Measurements from ENCODE around the gene FRMD1.
A peak's percentile ranks its signal among the peaks of the same experiment; 100 is the strongest.

The FRMD1 gene

GRCh38 chr6:168032005-168032760 is 46.8 kb downstream of the FRMD1 start:
- peak; percentile 65 for DNase-seq (ENCODE audit: insufficient read length, low spot score)
- FAIRE-seq = no peak

DNA sequence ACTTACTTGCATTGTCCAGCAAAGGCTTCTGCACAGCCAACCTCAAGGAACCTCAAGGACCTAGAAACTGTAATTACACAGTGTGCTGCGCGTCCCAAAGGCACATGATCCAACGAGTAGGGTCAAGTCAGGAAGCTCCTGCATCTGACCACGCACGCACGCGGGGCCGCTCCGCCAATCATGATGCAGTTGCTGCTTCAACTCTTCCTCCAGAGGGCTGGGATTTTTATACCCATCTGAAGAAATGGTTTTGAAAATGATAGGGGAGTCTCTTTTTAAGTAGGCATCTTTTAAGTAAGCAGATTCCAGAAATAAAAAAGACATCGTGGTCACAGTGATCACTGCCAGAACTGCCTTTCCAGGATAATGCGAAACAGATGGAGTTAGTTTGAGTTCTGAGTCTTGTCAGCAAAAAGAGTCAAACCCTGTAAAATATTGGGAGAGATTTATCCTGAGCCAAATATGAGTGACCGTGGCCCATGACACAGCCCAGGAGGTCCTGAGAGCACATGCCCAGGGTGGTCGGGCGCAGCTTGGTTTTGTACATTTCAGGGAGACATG is 47.5 kb downstream of the FRMD1 start:
- FAIRE-seq (no peak), DNase-seq (ENCODE audit: insufficient read length, low spot score) (no peak)

GRCh38 chr6:168030908-168031307 is 48.1 kb downstream of the FRMD1 start:
- FAIRE-seq (no peak), DNase-seq (ENCODE audit: insufficient read length, low spot score) (no peak)

DNA sequence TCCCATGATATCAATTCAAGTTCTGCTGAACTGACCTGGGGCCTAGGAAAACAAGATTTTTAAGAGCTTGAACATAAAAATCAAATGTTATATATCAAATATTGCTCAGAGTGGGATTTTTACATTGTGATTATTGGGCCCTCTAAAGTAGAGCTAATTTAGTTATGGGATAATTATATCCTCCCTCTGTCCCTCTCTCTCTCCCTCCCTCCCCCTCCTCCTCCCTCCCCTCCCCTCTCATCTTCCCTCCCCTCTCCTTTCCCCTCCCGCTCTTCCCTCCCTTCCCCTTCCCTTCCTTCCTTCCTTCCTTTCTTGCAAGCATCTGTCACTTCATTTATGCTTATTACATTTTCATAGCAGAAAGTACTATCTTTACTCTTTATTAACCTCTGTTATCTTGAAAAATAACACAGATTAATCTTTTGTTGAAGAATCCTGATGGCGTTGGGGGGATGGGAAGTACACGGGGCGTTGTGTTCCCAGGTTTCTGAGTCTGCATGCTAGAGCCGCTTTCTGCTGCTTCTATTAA is 48.7 kb downstream of the FRMD1 start:
- DNase-seq (ENCODE audit: insufficient read length, low spot score) = no peak
- no peak for FAIRE-seq

DNA sequence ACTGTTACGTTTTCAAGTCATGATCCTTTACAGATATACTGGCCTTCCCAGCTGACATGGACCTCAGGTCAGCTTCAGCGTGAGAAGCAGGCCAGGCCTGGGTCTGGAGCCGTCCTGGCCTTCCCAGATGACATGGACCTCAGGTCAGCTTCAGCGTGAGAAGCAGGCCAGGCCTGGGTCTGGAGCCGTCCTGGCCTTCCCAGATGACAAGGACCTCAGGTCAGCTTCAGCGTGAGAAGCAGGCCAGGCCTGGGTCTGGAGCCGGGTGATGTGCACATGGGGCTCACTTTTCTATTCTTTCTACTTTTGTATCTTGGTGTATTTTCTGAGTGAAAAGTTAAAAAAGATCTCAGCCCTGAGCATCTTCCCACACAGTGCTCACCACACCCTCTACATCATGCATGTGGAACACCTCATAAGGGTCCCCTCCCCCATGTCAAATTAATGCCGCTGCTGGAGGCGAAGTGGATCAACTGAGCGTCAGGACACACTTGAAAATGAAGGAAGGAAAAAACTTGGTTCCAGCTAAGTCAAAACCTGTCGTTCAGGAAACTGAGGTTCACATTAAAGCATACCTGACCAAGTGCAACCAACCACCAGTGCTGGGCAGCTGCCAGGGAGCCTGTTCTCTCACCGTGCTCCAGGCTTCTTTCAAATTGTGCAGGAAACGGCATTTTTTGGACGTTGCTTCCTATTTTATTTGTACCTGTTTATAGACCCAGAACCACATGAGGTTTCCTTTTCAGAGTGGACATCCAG is 49.4 kb downstream of the FRMD1 start:
- DNase-seq (ENCODE audit: insufficient read length, low spot score) (no peak), FAIRE-seq (no peak)

DNA sequence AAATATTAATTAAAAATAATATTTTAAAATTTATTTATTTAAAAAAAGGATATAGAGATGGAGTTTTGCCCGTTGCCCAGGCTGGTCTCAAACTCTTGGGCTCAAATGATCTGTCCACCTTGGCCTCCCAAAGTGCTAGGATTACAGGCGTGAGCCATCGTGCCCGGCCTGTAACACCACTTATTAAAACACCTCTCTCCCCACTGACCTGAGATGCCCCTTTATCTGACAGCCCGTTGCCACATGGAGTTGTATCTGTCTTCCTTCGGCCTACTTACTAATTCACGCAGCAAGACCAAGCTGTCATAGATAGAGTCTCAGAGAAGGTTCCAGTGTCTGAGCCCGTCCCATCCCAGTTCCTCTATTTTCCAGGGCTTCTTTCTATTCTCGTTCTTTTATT is 50.8 kb downstream of the FRMD1 start:
- DNase-seq (ENCODE audit: insufficient read length, low spot score) (no peak), FAIRE-seq (no peak)

GRCh38 chr6:168027521-168027920 is 51.5 kb downstream of the FRMD1 start:
- no peak for FAIRE-seq
- DNase-seq (ENCODE audit: insufficient read length, low spot score) = no peak

- no peak for DNase-seq (ENCODE audit: insufficient read length, low spot score)
- FAIRE-seq = no peak
These were observed 52.1 kb downstream of the FRMD1 start for GRCh38 chr6:168026925-168027324.

- FAIRE-seq (no peak), DNase-seq (ENCODE audit: insufficient read length, low spot score) (no peak)
These were observed 52.9 kb downstream of the FRMD1 start for GRCh38 chr6:168025831-168026710.

DNA sequence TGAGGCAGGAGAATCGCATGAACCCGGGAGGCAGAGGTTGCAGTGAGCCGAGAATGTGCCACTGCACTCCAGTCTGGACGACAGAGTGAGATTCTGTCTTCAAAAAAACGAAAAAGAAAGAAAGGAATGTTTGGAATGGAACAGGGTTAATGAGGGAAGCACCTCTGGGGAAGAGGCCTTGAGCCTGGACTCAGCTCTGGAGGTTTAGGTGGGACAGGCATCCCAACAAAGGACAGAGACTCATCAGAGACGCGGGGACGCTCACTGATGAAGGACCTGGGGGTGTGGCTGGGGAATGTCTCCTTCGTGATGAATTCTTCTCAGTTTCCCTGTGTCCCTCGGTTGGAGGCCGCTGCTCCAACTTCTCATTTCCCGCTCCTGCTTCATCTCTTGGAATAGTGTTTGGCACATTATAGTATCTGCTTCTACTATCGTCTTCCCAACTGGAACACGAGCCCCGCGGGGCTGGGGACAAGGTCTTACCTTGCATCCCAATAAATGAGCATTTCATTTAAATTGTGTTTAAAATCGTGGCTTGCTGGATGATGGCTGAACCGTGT is 54.0 kb downstream of the FRMD1 start:
- FAIRE-seq = no peak
- no peak for DNase-seq (ENCODE audit: insufficient read length, low spot score)

GRCh38 chr6:168022488-168023321 is 56.3 kb downstream of the FRMD1 start:
- FAIRE-seq = no peak
- no peak for DNase-seq (ENCODE audit: insufficient read length, low spot score)

GRCh38 chr6:168021581-168021980 is 57.4 kb downstream of the FRMD1 start:
- FAIRE-seq (no peak), DNase-seq (ENCODE audit: insufficient read length, low spot score) (no peak)

DNA sequence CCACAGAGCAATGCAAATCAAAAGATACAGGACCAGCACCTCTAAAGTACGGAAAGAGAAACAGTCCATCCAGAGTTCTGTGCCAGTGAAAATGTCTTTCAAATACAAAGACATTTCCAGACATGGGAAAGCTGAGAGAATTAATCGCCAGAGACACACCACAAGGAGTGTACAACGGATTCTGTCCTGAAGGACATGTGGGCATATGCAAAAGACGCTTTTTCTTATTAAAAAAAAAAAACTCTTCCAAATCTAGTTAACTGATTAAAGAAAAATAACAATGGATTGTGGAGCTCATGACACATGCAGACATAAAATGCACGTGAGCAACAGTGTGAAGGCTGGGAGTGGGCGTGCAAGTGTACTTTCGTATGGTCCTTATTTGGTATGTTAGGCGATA is 58.8 kb downstream of the FRMD1 start:
- FAIRE-seq (no peak), DNase-seq (ENCODE audit: insufficient read length, low spot score) (no peak)

- no peak for DNase-seq (ENCODE audit: insufficient read length, low spot score)
- no peak for FAIRE-seq
These were observed 60.3 kb downstream of the FRMD1 start for GRCh38 chr6:168018664-168019063.

DNA sequence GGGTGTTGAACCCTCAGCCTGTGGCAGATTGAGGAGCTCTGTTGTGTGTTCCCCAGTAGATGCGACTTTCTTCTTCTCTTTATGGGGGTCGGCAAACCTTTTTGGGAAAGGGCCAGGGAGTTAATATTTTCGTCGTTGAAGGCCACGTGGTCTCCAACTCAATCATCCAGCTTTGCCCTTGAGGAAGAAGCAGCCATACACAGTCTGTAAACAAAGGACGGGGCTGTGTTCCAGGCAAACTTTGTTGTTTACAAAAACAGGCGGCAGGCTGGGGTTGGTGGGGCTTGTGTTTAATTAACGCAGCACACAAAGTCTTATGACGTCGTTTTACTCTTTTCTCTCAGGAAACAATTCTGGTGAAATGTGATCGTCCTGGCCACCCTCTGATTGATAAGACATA is 61.4 kb downstream of the FRMD1 start:
- no peak for FAIRE-seq
- no peak for DNase-seq (ENCODE audit: insufficient read length, low spot score)

DNA sequence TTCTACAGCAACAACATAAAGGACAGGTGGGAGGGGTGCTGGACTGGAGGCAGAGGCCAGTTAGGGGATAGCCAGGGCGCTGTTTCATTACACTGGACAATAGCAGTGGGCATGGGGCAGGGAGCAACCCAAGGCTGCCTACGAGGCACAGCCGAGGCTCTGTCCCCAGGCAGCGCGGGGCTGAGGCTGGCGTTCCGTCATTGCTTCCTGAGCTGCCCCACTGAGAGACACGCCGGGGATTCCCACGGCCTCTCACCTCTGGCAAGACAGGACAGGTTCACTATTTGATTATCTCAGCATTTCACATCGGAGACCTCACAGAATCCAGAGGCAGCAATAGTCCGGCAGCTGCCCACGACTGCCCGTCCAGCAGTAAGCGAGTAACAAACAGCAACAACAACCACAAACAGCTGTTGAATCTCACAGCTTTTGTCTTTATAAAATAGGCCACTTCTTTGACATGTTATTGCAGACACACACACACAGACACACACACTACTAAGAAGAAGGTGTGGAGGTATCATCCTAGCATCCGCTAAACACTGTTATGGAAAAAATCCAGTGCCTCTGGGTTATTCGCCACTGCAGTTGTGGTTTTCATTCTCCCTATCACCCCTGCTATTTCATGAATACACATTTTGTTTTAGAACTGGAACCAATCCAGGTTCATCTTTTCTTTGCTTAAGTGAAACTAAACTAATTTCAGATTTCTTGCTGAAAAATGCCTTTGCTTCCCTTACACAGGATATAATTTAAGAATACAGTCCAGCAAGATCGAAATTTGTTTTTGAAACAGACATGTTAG is 62.1 kb downstream of the FRMD1 start:
- DNase-seq (ENCODE audit: insufficient read length, low spot score) (no peak), FAIRE-seq (no peak)

DNA sequence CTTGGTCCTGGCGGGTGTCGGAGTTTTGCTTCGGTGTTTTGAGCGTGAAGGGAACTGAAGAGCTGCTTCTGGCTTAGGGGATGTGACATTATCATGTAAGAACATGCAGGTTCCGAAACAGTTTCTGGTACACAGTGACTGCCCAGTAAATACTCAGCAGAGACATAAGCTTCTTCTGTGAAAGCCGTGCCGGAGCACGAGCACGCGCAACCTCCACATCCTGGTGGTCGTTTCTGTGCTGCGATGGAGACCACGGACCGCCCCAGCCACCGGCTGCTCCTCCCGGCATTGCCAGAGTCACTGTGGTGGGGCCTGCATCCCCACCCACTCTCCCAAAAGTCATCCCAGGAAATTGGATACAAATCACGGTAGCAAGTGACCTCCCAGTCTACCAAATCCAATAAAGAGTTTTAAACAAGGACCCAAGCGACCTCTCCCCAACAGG is 62.8 kb downstream of the FRMD1 start:
- FAIRE-seq = no peak
- DNase-seq (ENCODE audit: insufficient read length, low spot score) = no peak

GRCh38 chr6:168015482-168016175 is 63.4 kb downstream of the FRMD1 start:
- FAIRE-seq = no peak
- DNase-seq (ENCODE audit: insufficient read length, low spot score) = no peak
